D721Med (cell line): Measurements from ENCODE around the gene CHCHD10.

ENCODE experiments used
- DNase-seq: peaks from one replicate; pipeline ENCODE4 v3.0.0; 2011; ENCODE audit warnings: low spot score; ENCODE audit not compliant: insufficient read length
- FAIRE-seq: peaks from 2 replicates; lab custom pipeline; 2011; peaks lifted over from hg19 to GRCh38; lab: Jason Lieb, UNC
- TF ChIP-seq, protein P1 (sequence below): IDR thresholded peaks from 2 replicates; pipeline ENCODE4 v1.5.1; 2012; ENCODE audit warnings: mild to moderate bottlenecking, control low read depth; ENCODE audit not compliant: insufficient read depth; ENCODE audit errors: missing control alignments

The CHCHD10 gene

DNA sequence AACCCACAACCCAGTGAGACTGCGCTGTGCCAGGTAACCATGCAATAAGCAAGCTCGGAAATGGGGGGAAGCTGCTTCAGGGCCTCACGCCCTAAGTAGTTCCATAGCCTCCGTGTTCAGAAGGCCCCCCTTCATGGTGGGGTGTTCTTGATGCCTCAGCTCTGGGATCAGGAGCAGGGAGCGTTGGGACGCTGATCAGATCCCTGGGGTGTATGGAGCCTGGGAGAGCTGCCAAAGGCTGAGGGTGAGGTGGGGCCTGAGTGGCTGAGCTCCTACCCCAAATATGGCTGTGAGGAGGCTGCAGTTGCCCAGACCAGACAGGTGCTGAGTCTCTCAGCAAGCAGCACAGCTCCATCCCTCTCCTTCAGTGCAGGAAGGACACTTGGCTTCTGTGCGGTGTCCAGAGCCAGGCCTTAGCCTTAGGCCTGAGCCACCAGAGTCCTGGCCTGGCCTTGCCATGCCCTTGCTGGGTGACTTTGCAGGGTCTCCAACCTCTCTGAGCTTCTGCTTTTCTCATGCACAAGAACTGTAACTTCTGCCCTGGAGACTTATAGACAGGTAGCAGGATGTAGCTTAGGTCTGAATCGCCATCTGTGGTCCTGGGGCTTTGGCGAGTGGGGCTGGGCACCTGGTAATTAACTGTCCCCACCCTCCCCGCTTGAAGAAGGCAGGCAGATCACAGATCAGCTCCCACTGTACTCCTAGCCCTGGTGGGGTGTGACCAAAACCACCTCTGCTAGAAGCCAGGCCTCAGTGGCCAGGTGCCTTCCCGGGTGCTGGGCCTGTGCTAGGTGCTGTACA is 10.2 kb upstream of the CHCHD10 start:
- FAIRE-seq (no peak), DNase-seq (no peak)
- TF ChIP-seq, protein P1, sequence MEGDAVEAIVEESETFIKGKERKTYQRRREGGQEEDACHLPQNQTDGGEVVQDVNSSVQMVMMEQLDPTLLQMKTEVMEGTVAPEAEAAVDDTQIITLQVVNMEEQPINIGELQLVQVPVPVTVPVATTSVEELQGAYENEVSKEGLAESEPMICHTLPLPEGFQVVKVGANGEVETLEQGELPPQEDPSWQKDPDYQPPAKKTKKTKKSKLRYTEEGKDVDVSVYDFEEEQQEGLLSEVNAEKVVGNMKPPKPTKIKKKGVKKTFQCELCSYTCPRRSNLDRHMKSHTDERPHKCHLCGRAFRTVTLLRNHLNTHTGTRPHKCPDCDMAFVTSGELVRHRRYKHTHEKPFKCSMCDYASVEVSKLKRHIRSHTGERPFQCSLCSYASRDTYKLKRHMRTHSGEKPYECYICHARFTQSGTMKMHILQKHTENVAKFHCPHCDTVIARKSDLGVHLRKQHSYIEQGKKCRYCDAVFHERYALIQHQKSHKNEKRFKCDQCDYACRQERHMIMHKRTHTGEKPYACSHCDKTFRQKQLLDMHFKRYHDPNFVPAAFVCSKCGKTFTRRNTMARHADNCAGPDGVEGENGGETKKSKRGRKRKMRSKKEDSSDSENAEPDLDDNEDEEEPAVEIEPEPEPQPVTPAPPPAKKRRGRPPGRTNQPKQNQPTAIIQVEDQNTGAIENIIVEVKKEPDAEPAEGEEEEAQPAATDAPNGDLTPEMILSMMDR: no peak

DNA sequence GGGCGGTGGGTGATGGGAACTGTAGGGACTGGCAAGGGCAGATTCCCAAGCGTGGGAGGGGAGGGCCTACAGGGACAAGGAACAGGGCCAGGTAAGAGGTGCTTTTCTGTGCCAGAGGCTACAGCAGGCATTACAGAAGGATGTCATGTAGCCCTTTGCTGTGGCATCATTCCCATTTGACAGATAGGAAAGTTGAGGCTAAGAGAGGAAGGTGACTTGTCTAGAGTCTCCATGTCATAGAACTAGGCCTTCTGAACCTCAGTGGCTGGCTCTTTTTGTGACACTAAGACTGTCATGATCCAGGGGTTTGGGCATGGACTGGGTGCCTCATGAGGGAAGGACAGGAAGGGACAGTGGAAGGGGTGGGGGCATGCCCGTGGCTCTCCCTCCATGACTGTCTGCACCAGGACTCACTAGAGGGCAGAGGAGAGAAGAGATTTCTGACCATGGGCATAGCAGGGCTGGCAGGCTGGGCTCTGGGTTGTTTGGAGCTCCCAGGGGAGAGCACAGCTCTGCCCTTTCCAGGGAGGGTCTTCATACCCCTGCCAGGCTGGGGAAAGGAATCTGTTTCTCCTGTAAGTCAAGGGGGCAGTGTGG is 8.1 kb upstream of the CHCHD10 start:
- no peak for FAIRE-seq
- TF ChIP-seq, protein P1: no peak
- no peak for DNase-seq

DNA sequence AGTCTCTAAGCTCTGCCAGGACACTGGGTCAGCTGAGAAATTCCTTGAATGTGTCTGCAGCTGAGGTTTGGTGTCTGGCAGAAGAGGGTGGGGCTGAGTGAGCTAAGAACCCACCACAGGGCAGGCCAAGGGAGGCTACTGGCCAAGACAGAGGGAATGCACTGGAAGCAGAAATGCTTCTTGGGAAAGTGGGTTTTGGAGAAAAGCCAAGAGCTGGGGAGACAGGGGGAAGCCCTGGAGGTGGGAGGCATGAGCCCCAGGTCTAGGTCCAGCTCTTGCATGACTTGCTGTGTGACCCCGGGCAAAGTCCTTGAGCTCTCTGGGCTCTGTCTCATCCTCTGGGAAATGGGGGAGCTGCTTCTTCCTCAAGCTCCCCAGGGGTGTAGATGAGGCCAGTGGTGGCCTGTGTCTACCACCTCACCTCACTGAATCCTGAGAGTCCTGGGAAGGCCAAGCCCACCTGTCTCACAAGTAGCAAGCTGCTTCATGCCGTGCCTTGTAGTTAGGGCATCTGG is 7.2 kb upstream of the CHCHD10 start:
- FAIRE-seq (no peak), DNase-seq (no peak)
- TF ChIP-seq, protein P1: no peak

DNA sequence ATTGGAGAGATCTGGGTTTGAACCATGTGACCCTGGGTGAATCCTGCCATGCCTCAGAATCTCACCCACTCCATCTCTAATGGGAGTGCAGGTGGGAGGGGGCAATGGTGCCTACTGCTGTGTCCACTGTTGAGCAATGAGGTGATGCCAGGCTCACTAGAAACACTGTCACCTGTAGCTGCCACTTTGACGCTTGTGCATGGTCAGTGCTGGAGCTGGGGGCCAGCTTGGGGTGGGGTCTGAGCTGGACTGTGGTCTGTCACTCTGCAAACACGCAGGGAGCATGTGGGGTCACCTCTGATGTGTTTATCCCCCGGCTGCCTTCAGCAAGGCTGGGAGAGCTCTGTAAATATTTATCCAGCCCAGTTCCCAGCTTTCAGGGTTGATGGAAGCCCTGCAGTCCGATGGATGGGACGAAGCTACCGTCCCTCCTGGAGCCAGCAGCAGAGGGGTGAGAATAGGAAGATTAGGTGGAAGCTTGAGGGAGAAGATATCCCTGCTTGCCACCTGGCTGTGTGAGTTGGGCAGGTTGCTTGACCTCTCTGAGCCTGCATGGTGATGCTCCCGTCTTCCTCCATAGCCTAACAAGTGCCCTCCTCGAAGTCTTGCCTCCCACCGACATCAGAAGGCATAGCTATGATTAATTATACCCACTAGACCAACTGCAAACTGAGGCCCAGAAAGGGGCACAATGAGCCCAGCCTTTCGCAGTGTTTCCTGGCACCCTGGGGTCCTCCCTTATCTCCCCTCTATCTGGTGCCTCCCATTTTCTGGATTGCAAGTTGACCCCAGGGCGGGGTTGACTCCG is 6.5 kb upstream of the CHCHD10 start:
- FAIRE-seq (no peak), DNase-seq (no peak)
- TF ChIP-seq, protein P1: no peak

DNA sequence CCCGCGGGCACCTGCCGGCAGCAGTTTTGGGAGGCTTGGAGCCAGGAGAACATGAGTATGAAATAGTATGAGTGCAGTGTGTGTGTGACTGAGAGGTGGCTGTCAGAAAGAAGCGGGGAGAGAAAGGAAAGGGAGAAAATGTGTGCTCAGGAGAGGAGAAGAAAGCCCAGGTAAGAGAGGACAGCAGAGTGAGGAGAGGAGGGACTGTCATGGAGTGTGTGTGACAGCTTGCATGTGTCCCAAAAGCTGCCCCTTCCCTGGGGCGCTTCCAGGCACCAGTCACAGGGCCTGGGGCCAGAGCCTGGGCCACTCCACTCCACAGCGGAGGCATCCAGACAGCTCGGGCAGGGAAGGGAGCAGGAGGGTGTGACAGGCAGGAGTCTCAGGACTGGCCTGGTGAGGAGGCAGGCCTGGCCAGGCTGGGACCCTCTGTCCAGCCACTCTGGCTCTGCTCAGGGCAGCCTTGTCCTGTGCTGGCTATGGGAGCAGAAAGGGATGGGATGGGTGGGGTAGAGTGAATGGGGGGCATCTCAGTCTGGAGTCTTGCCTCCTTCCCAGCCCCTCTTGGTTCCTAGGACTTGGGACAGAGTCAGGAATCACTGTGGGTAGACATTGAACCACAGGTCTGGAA is 5.8 kb upstream of the CHCHD10 start:
- FAIRE-seq (no peak), DNase-seq (no peak)
- TF ChIP-seq, protein P1: no peak

DNA sequence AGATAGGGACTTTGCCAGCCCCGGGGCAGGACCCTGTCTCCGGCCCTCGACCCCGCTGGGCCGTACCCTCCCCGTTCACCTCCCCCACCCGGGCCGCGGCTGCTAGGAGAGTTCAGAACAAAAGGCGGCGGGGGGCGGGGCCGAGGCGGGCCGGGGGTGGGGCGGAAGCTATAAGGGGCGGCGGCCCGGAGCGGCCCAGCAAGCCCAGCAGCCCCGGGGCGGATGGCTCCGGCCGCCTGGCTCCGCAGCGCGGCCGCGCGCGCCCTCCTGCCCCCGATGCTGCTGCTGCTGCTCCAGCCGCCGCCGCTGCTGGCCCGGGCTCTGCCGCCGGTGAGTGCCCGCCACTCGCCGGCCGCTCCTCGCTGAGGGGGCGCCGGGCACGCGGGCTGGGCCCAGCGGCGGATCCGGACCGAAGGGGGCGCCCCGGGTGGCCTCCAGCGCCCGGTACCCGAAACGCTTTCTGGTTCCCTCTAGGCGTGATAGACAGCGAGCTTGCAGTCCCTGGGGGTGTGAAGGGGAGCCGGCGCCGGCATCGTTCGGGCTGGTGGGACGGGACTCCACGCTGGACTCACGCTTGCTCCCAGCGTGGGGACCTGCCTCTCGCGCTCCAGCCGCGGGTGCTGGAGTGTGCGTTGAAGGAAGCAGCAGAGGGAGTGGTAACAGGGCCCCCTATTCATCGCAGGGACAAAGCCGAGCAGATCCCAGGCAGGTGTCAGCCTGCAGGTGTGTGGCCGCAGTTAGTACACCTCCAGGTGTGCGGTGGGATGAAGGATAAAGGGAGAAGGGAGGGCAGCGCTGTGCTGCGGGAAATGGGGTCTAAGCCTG is 5.1 kb upstream of the CHCHD10 start, which contains the start of gene MMP11:
TSS of gene MMP11 (plus strand) at position 201 of the 825 bp plus-strand sequence. CDS start at position 223, 22 bp downstream.
- DNase-seq (peak; percentile 76), FAIRE-seq (no peak)
- TF ChIP-seq, protein P1: no peak
